ENCODE data around the gene PACSIN3.

DNA sequence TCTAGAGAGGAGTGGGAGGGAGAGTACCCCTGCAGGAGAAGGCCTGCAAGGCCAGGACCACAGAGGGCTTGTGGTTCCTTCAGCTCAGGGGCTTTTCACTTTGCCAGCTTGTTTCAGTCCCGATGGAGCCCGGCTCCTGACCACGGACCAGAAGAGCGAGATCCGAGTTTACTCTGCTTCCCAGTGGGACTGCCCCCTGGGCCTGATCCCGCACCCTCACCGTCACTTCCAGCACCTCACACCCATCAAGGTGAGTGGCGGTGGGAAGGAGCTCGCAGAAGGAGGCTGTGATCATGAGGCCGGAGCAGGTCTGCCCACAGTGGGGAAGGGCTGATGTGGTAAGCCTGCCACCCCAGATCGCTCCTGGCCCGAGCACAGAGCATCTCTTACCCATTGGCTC, 48.9 kb upstream of the PACSIN3 start:
- TF ChIP-seq POLR2A (IDR thresholded peaks at IDR 0.05; ENCODE audit: low read length) (no peak), GATA1 (IDR thresholded peaks at IDR 0.05; ENCODE audit: low read depth, low read length) (no peak)

Measured in erythroblast (primary cell).